Temporal lobe (tissue), 1 donor: Measurements from ENCODE around the gene VTN. TPM values are rescaled to one million over a fixed set of nuclear protein-coding genes. Genes with fewer than 3 reads are reported as not detected.

Experiments used
- total RNA-seq: library from RNA; depleted of rRNA; stranded (reverse); fragments of >200 nt; gene quantifications from one replicate; pipeline ENCODE4 v1.2.3, GENCODE V29; 2014

Gene VTN
- total RNA-seq, 1 donor from 2014 or later: 0.25 TPM

Other genes starting within 250 kb of the VTN start
- 18.4 TPM for gene TMEM97, start 51.1 kb downstream of the VTN start, total RNA-seq
- 21.9 TPM for gene IFT20, start 34.8 kb downstream of the VTN start, total RNA-seq
- 20.4 TPM for gene TNFAIP1, start 34.5 kb downstream of the VTN start, total RNA-seq
- 34.9 TPM for gene POLDIP2, start 12.8 kb downstream of the VTN start, total RNA-seq
- gene SEBOX, start 5.1 kb downstream of the VTN start, total RNA-seq: not detected
- 18.9 TPM for gene SARM1, start 1.4 kb upstream of the VTN start, total RNA-seq
- gene SLC46A1, start 35.9 kb upstream of the VTN start, total RNA-seq: 10.8 TPM
- not detected for gene SLC13A2, start 103.3 kb upstream of the VTN start, total RNA-seq
- gene FOXN1, start 136.0 kb upstream of the VTN start, total RNA-seq: not detected
- gene UNC119, start 182.3 kb upstream of the VTN start, total RNA-seq: 31.5 TPM
- gene PIGS, start 201.2 kb upstream of the VTN start, total RNA-seq: 17.2 TPM
- 56.8 TPM for gene ALDOC, start 206.6 kb upstream of the VTN start, total RNA-seq
- 4.2 TPM for gene SPAG5, start 228.7 kb upstream of the VTN start, total RNA-seq
- gene RSKR, start 243.9 kb upstream of the VTN start, total RNA-seq: 14.8 TPM